Measurements from ENCODE around the gene RFK. TPM values are rescaled to one million over a fixed set of nuclear protein-coding genes. Genes with fewer than 3 reads are reported as not detected.

The RFK gene
- total and polyA plus RNA-seq, 2 of the 13 experiments (the other 11 are each of a cell fraction or from before 2014, with no cell fraction given): 18.2 to 37.2 TPM

- peak; percentile 88 for TF ChIP-seq ZNF761 (CRISPR knock-in tag; conservative IDR thresholded peaks at IDR 0.05)
- TF ChIP-seq ISL2 (CRISPR knock-in tag; IDR thresholded peaks at IDR 0.05): peak; percentile 51; the same call in 1 of the 2 replicates
- 0 out of 2 replicates have a peak, but pooled peaks have one; percentile 2 for TF ChIP-seq ZBTB38 (CRISPR knock-in tag; IDR thresholded peaks at IDR 0.05)
- no peak for TF ChIP-seq ZNF644 (CRISPR knock-in tag; IDR thresholded peaks at IDR 0.05; ENCODE audit: low read depth)
- TF ChIP-seq ZNF280D (CRISPR knock-in tag; IDR thresholded peaks at IDR 0.05): no peak
- peak; percentile 28; the same call in 1 of the 2 replicates for TF ChIP-seq ERF (CRISPR knock-in tag; IDR thresholded peaks at IDR 0.05)
- no peak for TF ChIP-seq SIX1 (CRISPR knock-in tag; IDR thresholded peaks at IDR 0.05; ENCODE audit: borderline replicate concordance)
- no peak for TF ChIP-seq FOXM1 (CRISPR knock-in tag; IDR thresholded peaks at IDR 0.05)
- TF ChIP-seq RARG (CRISPR knock-in tag; IDR thresholded peaks at IDR 0.05; ENCODE audit: low read depth): no peak
- peak; percentile 20; the same call in 1 of the 2 replicates for TF ChIP-seq MIXL1 (CRISPR knock-in tag; IDR thresholded peaks at IDR 0.05)
- peak; percentile 62; the same call in 1 of the 2 replicates for TF ChIP-seq ZZZ3 (CRISPR knock-in tag; IDR thresholded peaks at IDR 0.05; ENCODE audit: borderline replicate concordance)
- TF ChIP-seq HCFC1 (IDR thresholded peaks at IDR 0.05; ENCODE audit: low read depth, low read length): 0 out of 2 replicates have a peak, but pooled peaks have one; percentile 10
- no peak for TF ChIP-seq MZF1 (CRISPR knock-in tag; IDR thresholded peaks at IDR 0.05; ENCODE audit: borderline replicate concordance)
- TF ChIP-seq GZF1 (CRISPR knock-in tag; IDR thresholded peaks at IDR 0.05): no peak
- TF ChIP-seq RNF219 (CRISPR knock-in tag; IDR thresholded peaks at IDR 0.05): no peak; the same call in 1 of the 2 replicates
- no peak for TF ChIP-seq ZNF432 (CRISPR knock-in tag; IDR thresholded peaks at IDR 0.05; ENCODE audit: borderline replicate concordance)
- peak; percentile 86 for TF ChIP-seq ZNF589 (CRISPR knock-in tag; conservative IDR thresholded peaks at IDR 0.05)
- no peak for TF ChIP-seq SAFB2 (CRISPR knock-in tag; IDR thresholded peaks at IDR 0.05; ENCODE audit: borderline replicate concordance, low read depth)
- no peak for TF ChIP-seq JARID2 (CRISPR knock-in tag; IDR thresholded peaks at IDR 0.05; ENCODE audit: insufficient replicate concordance)
- peak; percentile 60; the same call in 1 of the 2 replicates for TF ChIP-seq MEIS1 (CRISPR knock-in tag; IDR thresholded peaks at IDR 0.05; ENCODE audit: borderline replicate concordance)
- TF ChIP-seq PCBP1 (IDR thresholded peaks at IDR 0.05; ENCODE audit: borderline replicate concordance, low read depth, low read length): no peak
- peak; percentile 84; the same call in 1 of the 2 replicates for TF ChIP-seq ARNT2 (CRISPR knock-in tag; IDR thresholded peaks at IDR 0.05; ENCODE audit: low read depth)
- TF ChIP-seq ZNF501 (CRISPR knock-in tag; IDR thresholded peaks at IDR 0.05): peak; percentile 27
- TF ChIP-seq HMG20A (CRISPR knock-in tag; IDR thresholded peaks at IDR 0.05; ENCODE audit: borderline replicate concordance): no peak
- no peak for TF ChIP-seq SNAPC2 (CRISPR knock-in tag; IDR thresholded peaks at IDR 0.05)
- peak; percentile 58; the same call in 1 of the 2 replicates for TF ChIP-seq ZNF143 (CRISPR knock-in tag; IDR thresholded peaks at IDR 0.05)
These were observed at the start of gene RFK (continued) for GRCh38 chr9:76394195-76394959.

Data from HepG2 (cell line).